Hematopoietic multipotent progenitor cell treated with erythropoietin and hydrocortisone succinate and interleukin-3 and kit ligand, for 4 days (in vitro differentiated cells): ENCODE measurements around the gene GSE1.
A peak's percentile ranks its signal among the peaks of the same experiment; 100 is the strongest.

Experiments used
- DNase-seq: peaks from one replicate; pipeline ENCODE4 v3.0.0-alpha.2; 2015

Gene GSE1

GRCh38 chr16:85621698-85622428 lies 8.7 kb downstream of the GSE1 start:
- DNase-seq: no peak

- no peak for DNase-seq
Measured at GRCh38 chr16:85622683-85623082, 9.6 kb downstream of the GSE1 start.

GRCh38 chr16:85623250-85623649 lies 10.1 kb downstream of the GSE1 start:
- DNase-seq: no peak

- DNase-seq: no peak
Measured at GRCh38 chr16:85623997-85624601, 11.0 kb downstream of the GSE1 start.

GRCh38 chr16:85624646-85625045 lies 11.5 kb downstream of the GSE1 start:
- no peak for DNase-seq

GRCh38 chr16:85625053-85625452 lies 11.9 kb downstream of the GSE1 start:
- DNase-seq: peak; percentile 75

GRCh38 chr16:85625485-85626117 lies 12.5 kb downstream of the GSE1 start:
- no peak for DNase-seq

GRCh38 chr16:85626191-85626981 lies 13.3 kb downstream of the GSE1 start:
- peak; percentile 63 for DNase-seq

- DNase-seq: no peak
Measured at GRCh38 chr16:85627089-85627488, 14.0 kb downstream of the GSE1 start.

- no peak for DNase-seq
Measured at GRCh38 chr16:85627526-85628264, 14.6 kb downstream of the GSE1 start.

- no peak for DNase-seq
Measured at GRCh38 chr16:85628265-85628556, 15.1 kb downstream of the GSE1 start.

- peak; percentile 58 for DNase-seq
Measured at GRCh38 chr16:85628645-85629044, 15.5 kb downstream of the GSE1 start.

GRCh38 chr16:85629326-85629725 lies 16.2 kb downstream of the GSE1 start:
- no peak for DNase-seq

- DNase-seq: no peak
Measured at GRCh38 chr16:85629853-85630252, 16.7 kb downstream of the GSE1 start.

- DNase-seq: no peak
Measured at GRCh38 chr16:85631230-85631629, 18.1 kb downstream of the GSE1 start.

- no peak for DNase-seq
Measured at GRCh38 chr16:85631802-85632393, 18.8 kb downstream of the GSE1 start.

GRCh38 chr16:85632709-85633437 lies 19.8 kb downstream of the GSE1 start:
- no peak for DNase-seq

- no peak for DNase-seq
Measured at GRCh38 chr16:85633438-85633743, 20.3 kb downstream of the GSE1 start.

- no peak for DNase-seq
Measured at GRCh38 chr16:85633888-85634287, 20.8 kb downstream of the GSE1 start.

GRCh38 chr16:85634747-85635544 lies 21.8 kb downstream of the GSE1 start:
- DNase-seq: no peak

- DNase-seq: no peak
Measured at GRCh38 chr16:85635545-85636140, 22.5 kb downstream of the GSE1 start.
